Femur (tissue), 1 donor: ENCODE results near the gene SIAH2.
A peak's percentile ranks its signal among the peaks of the same experiment; 100 is the strongest.

Experiments used
- DNase-seq: peaks from one replicate; pipeline ENCODE4 v3.0.0-alpha.2; 2017

The SIAH2 gene

GRCh38 chr3:150773616-150774192 lies 10.7 kb upstream of the SIAH2 start:
- no peak for DNase-seq

GRCh38 chr3:150771600-150771999 lies 8.6 kb upstream of the SIAH2 start:
- DNase-seq: no peak

GRCh38 chr3:150770681-150771080 lies 7.7 kb upstream of the SIAH2 start:
- DNase-seq: no peak

DNA sequence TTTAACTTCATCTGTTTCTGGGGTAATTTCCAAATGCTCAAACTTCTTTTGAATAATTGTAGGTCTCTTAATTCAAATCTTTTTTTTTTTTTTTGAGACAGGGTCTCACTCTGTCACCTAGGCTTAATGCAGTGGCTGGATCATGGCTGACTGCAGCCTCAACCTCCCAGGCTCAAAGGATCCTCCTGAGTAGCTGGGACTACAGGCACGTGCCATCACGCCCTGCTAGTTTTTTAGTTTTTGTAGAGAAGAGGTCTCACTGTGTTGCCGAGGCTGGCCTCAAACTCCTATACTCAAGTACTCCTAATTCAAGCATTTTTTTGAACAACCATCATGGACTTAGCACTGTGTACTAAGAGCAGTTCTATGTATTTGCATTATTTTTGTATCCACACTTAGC lies 3.8 kb upstream of the SIAH2 start:
- DNase-seq: no peak

- no peak for DNase-seq
Measured at GRCh38 chr3:150765949-150766720, 3.2 kb upstream of the SIAH2 start.

DNA sequence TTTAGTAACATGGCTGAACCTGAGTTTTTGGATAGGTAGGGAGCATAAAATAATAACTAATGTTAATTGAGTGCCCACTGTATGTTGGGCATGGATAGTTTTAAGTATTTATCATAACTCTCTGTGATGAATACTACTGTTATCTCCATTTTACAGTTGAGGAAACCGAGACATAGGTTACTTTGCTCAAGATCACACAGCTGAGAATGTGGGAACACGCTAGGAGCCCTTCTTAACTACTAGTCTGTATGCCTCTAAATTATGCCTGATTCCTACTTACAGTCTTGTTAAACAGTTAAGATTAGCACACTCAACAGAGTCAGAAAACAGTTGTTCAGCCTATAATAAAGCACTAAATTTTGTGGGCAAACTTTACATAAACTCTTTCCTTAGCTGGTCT lies 2.0 kb upstream of the SIAH2 start:
- no peak for DNase-seq

DNA sequence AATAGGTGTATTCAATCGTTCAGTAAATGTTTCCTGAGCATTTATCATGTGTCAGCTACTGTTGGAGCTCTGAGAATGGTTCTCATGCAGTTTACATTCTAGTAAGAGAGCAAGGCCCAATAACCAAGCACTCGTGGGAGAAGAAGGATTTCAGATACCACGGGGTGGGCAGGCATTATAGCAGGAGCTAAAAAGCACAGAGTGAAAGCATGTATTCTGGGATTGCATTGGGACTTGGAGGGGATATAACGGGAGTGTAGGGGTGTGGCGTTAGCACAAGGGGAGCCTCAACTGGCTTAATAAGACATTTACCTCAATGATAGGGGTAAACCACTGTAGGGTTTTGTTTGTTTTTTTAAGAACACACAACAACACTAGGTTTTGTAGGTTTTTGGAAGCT lies 1.6 kb upstream of the SIAH2 start:
- no peak for DNase-seq

DNA sequence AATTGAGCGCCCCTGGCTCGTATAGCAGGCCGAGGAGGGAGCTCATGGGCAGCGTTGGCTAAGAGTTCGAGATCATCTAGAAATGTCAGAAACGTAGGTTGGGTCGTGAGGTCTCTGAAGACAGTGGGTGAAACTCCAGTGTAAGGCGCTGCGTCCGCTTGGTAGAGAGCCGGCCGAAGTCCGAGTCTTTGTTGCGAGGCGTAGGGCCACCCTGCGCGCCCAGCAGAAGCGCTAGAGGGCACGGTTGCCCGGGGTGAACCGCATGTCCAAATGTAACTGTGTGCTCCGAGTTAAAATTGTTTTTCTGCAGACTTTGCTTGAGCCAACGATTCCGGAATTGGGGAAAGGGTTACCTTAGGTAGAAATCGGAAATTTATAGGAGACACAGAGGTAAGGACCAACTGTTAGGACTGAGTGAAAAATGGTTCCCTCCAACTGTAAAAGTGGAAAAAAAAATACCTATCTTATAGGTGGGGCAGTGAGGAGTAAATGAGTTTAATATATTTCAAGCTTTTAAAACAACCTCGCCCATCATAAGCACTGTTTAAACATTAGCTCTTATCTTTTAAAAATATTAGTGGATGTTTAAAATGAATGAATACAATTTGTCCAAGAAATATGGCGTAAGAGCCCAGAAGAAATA lies 993 bp upstream of the SIAH2 start:
- DNase-seq: peak; percentile 67

GRCh38 chr3:150762662-150763121 lies 277 bp downstream of the SIAH2 start:
- DNase-seq: no peak

GRCh38 chr3:150761831-150762661 lies 923 bp downstream of the SIAH2 start:
- peak; percentile 71 for DNase-seq

- no peak for DNase-seq
Measured at GRCh38 chr3:150760431-150761200, 2.4 kb downstream of the SIAH2 start.

- no peak for DNase-seq
Measured at GRCh38 chr3:150759947-150760346, 3.0 kb downstream of the SIAH2 start.

DNA sequence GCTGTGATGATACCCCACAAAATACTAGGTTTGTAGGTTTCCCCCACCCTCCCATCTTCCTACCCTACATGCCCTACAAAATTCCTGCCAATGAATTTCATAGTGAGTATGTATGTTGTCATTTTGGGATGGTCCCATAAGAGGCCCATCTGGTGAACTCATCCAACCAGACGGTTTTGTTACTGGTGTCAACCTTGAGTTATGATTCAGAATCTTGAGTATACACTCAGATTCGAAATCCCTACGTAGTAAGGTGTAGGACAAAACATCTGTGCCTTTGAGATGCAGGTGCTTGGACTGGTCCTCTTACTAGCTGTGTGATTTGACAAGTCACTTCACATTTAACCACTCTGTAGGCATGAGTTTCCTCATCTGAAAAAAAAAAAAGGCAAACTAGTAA lies 3.6 kb downstream of the SIAH2 start:
- DNase-seq: no peak

- DNase-seq: no peak
Measured at GRCh38 chr3:150757768-150758167, 5.2 kb downstream of the SIAH2 start.

DNA sequence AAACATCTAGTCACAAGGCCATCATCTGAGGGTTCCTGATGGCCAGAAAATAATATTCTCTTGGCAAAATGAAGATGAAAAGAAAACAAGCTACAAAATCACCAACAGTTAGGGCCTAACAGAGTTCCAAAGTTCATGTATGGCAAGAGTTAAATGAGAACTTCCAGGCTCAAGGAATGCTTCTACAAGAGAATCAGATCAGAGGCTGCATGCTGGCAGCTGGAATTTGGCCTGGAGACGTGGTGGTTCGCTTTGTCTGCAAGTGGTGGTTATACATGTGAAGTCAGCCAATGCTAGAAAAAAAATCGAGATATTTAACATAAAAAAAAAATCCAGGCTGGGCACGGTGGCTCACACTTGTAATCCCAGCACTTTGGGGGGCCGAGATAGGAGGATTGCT lies 5.6 kb downstream of the SIAH2 start:
- DNase-seq: no peak

GRCh38 chr3:150756491-150757059 lies 6.4 kb downstream of the SIAH2 start:
- DNase-seq: no peak

GRCh38 chr3:150755902-150756301 lies 7.1 kb downstream of the SIAH2 start:
- DNase-seq: no peak

- no peak for DNase-seq
Measured at GRCh38 chr3:150754896-150755295, 8.1 kb downstream of the SIAH2 start.

- DNase-seq: no peak
Measured at GRCh38 chr3:150751781-150752263, 11.1 kb downstream of the SIAH2 start.

- no peak for DNase-seq
Measured at GRCh38 chr3:150749255-150749654, 13.7 kb downstream of the SIAH2 start.

DNA sequence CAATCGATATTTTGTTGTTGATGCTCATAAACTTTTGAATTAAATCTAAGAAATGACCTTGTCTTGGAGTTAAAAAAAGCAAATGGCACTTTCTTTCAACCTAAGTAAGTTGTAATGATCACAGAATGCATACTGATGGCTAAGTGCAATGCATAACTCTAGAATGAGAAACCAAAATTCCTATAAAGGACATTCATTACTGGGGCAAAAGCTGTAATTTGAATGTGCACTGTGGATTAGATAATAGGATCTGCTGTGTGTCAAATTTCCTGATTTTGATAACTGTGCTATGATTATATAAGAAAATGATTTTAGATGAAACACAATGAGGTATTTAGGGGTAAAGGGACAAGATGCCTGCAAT lies 14.3 kb downstream of the SIAH2 start:
- DNase-seq: no peak
